CD8-positive, alpha-beta memory T cell (primary cell): ENCODE results near the gene CLSTN2. TPM values are rescaled to one million over a fixed set of nuclear protein-coding genes. Genes with fewer than 3 reads are reported as not detected.

Experiments used
- CTCF ChIA-PET: fragments of 350-600 bp; sonication (Branson Sonifier 250); formaldehyde crosslinking; loops from one replicate; lab custom pipeline; 2021; ENCODE audit warnings: antibody characterized with exemption; lab: Charles Lee
- POLR2A ChIA-PET: fragments of 350-600 bp; sonication (Branson Sonifier 250); formaldehyde crosslinking; loops from one replicate; lab custom pipeline; 2021; ENCODE audit warnings: antibody characterized with exemption; lab: Charles Lee
- DNase-seq, 5 donors: peaks; one replicate each; pipeline versions ENCODE4 v3.0.0 to v3.0.0-alpha.2; 2020 to 2022; ENCODE audit warnings: mixed read lengths in 1 of 5
- H3K27ac ChIP-seq: one replicate; pipeline ENCODE4 v1.7.0; 2013; ENCODE audit warnings: low read depth, mild to moderate bottlenecking, low read length, moderate library complexity
- H3K27me3 ChIP-seq: 2 replicates; pipeline ENCODE4 v1.7.0; 2013; ENCODE audit warnings: low read length, mild to moderate bottlenecking; ENCODE audit not compliant: insufficient read depth, poor library complexity, severe bottlenecking
- H3K36me3 ChIP-seq: 2 replicates; pipeline ENCODE4 v1.7.0; 2013; ENCODE audit warnings: mild to moderate bottlenecking, low read length, moderate library complexity; ENCODE audit not compliant: insufficient read depth
- H3K4me1 ChIP-seq: 2 replicates; pipeline ENCODE4 v1.7.0; 2013; ENCODE audit warnings: mild to moderate bottlenecking, low read length, moderate library complexity; ENCODE audit not compliant: insufficient read depth
- H3K4me3 ChIP-seq: 2 replicates; pipeline ENCODE4 v1.7.0; 2013; ENCODE audit warnings: mild to moderate bottlenecking, low read length
- H3K9me3 ChIP-seq: 2 replicates; pipeline ENCODE4 v1.7.0; 2013; ENCODE audit warnings: mild to moderate bottlenecking, low read length
- H3K27ac Mint-ChIP-seq, 8 donors: one replicate each; pipeline ENCODE4 v1.8.0; 2020 to 2021; ENCODE audit warnings: mixed read lengths in 8 of 8, mild to moderate bottlenecking in 6 of 8, inconsistent platforms in 3 of 8, moderate library complexity in 3 of 8
- H3K27me3 Mint-ChIP-seq, 2 donors: one replicate each; pipeline ENCODE4 v1.8.0; 2020 to 2021; ENCODE audit warnings: mixed read lengths in 2 of 2, mild to moderate bottlenecking in 1 of 2, moderate library complexity in 1 of 2
- H3K36me3 Mint-ChIP-seq, 3 donors: one replicate each; pipeline ENCODE4 v1.8.0; 2020 to 2021; ENCODE audit warnings: mixed read lengths in 3 of 3, inconsistent platforms in 1 of 3, mild to moderate bottlenecking in 1 of 3
- H3K4me1 Mint-ChIP-seq, 3 donors: one replicate each; pipeline ENCODE4 v1.8.0; 2020 to 2021; ENCODE audit warnings: mixed read lengths in 3 of 3, inconsistent platforms in 1 of 3, mild to moderate bottlenecking in 1 of 3
- H3K4me3 Mint-ChIP-seq, 7 donors: one replicate each; pipeline ENCODE4 v1.8.0; 2020 to 2021; ENCODE audit warnings: mixed read lengths in 7 of 7, mild to moderate bottlenecking in 6 of 7, moderate library complexity in 4 of 7, inconsistent platforms in 2 of 7
- H3K9me3 Mint-ChIP-seq, 5 donors: one replicate each; pipeline ENCODE4 v1.8.0; 2020 to 2022; ENCODE audit warnings: mixed read lengths in 5 of 5, mild to moderate bottlenecking in 3 of 5, moderate library complexity in 2 of 5, inconsistent platforms in 1 of 5
- polyA plus RNA-seq: library from polyadenylated mRNA; unstranded; fragments of 300-500 nt; fragmentation: Illumina TruSeq; gene quantifications from one replicate; pipeline ENCODE4 v1.2.3, GENCODE V29; 2021
- total RNA-seq, 2 experiments: library from RNA; stranded (reverse); gene quantifications; one replicate each; pipeline ENCODE4 v1.2.3, GENCODE V29; 2021

Gene CLSTN2
- total and polyA plus RNA-seq, 3 experiments from 2014 or later, result not detected

GRCh38 chr3:140449413-140450256 is 514.6 kb downstream of the CLSTN2 start:
- Mint-ChIP-seq H3K27me3 (peaks cover 0 to 3% of the 10 kb centered on the region in 2 donors), H3K27ac (no peak overlapping the region), H3K9me3 (peaks cover 0 to 2% (median 0%) of the 10 kb centered on the region in 5 donors), H3K36me3 (no peaks in the 10 kb centered on the region), H3K4me1 (no peaks in the 10 kb centered on the region), H3K4me3 (no peak overlapping the region)
- no peak overlapping the region for H3K4me3 ChIP-seq
- H3K27ac ChIP-seq, result no peak overlapping the region
- DNase-seq, result no peak
- no peaks in the 10 kb centered on the region for H3K36me3 ChIP-seq
- H3K27me3 ChIP-seq, result no peaks in the 10 kb centered on the region
- no peaks in the 10 kb centered on the region for H3K9me3 ChIP-seq
- ChIA-PET CTCF (no interaction called here), POLR2A (no interaction called here)
- no peaks in the 10 kb centered on the region for H3K4me1 ChIP-seq

DNA sequence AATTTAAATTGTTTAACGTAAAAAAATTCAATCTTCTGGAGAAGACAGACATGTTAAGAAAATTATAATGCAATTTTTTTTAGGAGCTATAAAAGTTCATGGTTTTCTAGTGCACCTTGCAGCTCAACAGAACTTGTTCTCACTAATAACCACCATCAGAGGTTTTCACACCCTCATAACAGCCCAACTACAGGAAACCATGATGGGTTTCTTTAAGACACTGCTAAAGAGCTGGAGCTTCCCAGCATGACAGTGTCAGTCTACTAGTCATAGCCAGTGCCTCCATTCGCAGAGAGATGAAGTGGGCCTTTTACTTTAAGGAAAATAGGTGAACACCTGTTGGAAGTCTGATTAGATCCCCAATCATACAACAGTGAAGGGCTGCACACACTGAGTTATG is 518.8 kb downstream of the CLSTN2 start:
- H3K9me3 Mint-ChIP-seq, result peaks cover 0 to 2% (median 0%) of the 10 kb centered on the region in 5 donors
- no peaks in the 10 kb centered on the region for H3K36me3 Mint-ChIP-seq
- CTCF ChIA-PET, result no interaction called here
- H3K4me3 Mint-ChIP-seq, result no peak overlapping the region
- Histone ChIP-seq H3K4me1 (no peaks in the 10 kb centered on the region), H3K27ac (no peak overlapping the region), H3K9me3 (no peaks in the 10 kb centered on the region), H3K4me3 (no peak overlapping the region), H3K36me3 (no peaks in the 10 kb centered on the region), H3K27me3 (no peaks in the 10 kb centered on the region)
- no peak overlapping the region for H3K27ac Mint-ChIP-seq
- POLR2A ChIA-PET, result no interaction called here
- no peak for DNase-seq
- H3K27me3 Mint-ChIP-seq, result no peaks in the 10 kb centered on the region
- no peaks in the 10 kb centered on the region for H3K4me1 Mint-ChIP-seq

- Histone ChIP-seq H3K4me1 (no peaks in the 10 kb centered on the region), H3K36me3 (no peaks in the 10 kb centered on the region), H3K27me3 (no peaks in the 10 kb centered on the region), H3K9me3 (no peaks in the 10 kb centered on the region), H3K4me3 (no peak overlapping the region), H3K27ac (no peak overlapping the region)
- Mint-ChIP-seq H3K4me3 (no peak overlapping the region), H3K27me3 (no peaks in the 10 kb centered on the region), H3K36me3 (no peaks in the 10 kb centered on the region), H3K27ac (peak overlapping the region in 1 of 8 donors; percentile 81), H3K9me3 (peaks cover 0 to 2% (median 0%) of the 10 kb centered on the region in 5 donors), H3K4me1 (no peaks in the 10 kb centered on the region)
- ChIA-PET POLR2A (no interaction called here), CTCF (no interaction called here)
- no peak for DNase-seq
These were observed 520.7 kb downstream of the CLSTN2 start for GRCh38 chr3:140455521-140456214.

DNA sequence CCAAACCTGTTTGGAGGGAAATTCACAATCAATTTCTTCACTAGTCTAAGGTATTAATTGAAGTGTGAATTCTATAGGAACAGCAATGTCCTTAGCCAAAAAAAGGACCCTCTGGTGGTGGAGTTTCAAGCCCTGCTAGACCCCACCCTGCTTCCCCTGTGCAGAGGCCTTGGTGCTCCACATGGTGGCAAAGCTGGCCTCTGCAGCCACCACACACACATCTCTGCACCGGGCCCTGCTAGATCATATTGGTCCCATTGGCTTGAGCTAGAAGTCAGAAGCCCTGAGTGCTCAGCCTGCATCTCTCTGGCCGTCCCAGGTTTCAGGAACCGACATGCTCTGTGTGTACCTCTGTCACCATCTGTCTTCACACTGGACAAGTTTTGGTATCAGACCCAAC is 522.0 kb downstream of the CLSTN2 start:
- Mint-ChIP-seq H3K27ac (no peak overlapping the region), H3K27me3 (peaks cover 0 to 2% of the 10 kb centered on the region in 2 donors), H3K9me3 (peaks cover 0 to 4% (median 0%) of the 10 kb centered on the region in 5 donors), H3K4me1 (no peaks in the 10 kb centered on the region), H3K4me3 (no peak overlapping the region), H3K36me3 (no peaks in the 10 kb centered on the region)
- POLR2A ChIA-PET, result no interaction called here
- Histone ChIP-seq H3K4me1 (no peaks in the 10 kb centered on the region), H3K27me3 (no peaks in the 10 kb centered on the region), H3K27ac (no peak overlapping the region), H3K9me3 (no peaks in the 10 kb centered on the region), H3K36me3 (no peaks in the 10 kb centered on the region), H3K4me3 (no peak overlapping the region)
- DNase-seq, result no peak
- CTCF ChIA-PET, result no interaction called here

DNA sequence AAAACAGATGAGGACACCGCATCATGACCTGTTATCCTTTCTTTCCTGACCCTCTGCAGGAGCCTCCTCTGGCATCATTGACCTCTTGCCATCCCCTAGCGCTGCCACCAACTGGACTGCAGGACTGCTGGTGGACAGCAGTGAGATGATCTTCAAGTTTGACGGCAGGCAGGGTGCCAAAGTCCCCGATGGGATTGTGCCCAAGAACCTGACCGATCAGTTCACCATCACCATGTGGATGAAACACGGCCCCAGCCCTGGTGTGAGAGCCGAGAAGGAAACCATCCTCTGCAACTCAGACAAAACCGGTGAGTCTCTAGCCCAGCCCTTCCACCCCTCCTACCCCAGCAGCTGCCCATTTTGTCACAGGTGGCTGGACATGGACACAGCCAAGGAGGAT is 524.5 kb downstream of the CLSTN2 start:
- DNase-seq, result no peak
- ChIA-PET POLR2A (no interaction called here), CTCF (no interaction called here)
- no peaks in the 10 kb centered on the region for H3K4me1 ChIP-seq
- Mint-ChIP-seq H3K27ac (peak overlapping the region in 1 of 8 donors; percentile 76), H3K4me1 (peaks cover 0 to 1% (median 0%) of the 10 kb centered on the region in 3 donors), H3K9me3 (peaks cover 0 to 4% (median 0%) of the 10 kb centered on the region in 5 donors), H3K27me3 (peaks cover 0 to 2% of the 10 kb centered on the region in 2 donors), H3K4me3 (no peak overlapping the region), H3K36me3 (no peaks in the 10 kb centered on the region)
- H3K27me3 ChIP-seq, result no peaks in the 10 kb centered on the region
- no peaks in the 10 kb centered on the region for H3K9me3 ChIP-seq
- no peaks in the 10 kb centered on the region for H3K36me3 ChIP-seq
- no peak overlapping the region for H3K27ac ChIP-seq
- no peak overlapping the region for H3K4me3 ChIP-seq

DNA sequence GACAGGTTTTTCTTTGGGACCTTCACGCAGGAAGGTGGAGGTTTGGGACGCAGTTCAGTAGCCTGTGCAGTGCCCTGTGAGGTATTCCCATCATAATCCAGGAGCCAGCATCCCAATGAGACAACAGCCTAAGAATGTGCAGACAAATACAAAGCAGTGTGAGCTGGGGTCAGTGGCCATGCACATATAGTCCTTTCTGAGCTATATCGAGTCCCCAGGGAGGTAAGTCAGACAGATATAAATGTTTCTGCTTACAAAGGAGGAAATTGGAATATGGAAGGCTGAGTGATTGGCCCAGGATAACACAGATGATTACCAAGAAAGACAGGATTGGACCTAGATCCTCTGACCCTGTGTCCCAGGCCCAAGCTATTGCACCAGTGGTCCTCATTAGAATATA is 526.3 kb downstream of the CLSTN2 start:
- H3K4me1 Mint-ChIP-seq, result peaks cover 0 to 1% (median 0%) of the 10 kb centered on the region in 3 donors
- H3K27ac Mint-ChIP-seq, result no peak overlapping the region
- H3K27me3 Mint-ChIP-seq, result peaks cover 0 to 2% of the 10 kb centered on the region in 2 donors
- Histone ChIP-seq H3K27me3 (no peaks in the 10 kb centered on the region), H3K36me3 (no peaks in the 10 kb centered on the region), H3K4me1 (no peaks in the 10 kb centered on the region), H3K4me3 (no peak overlapping the region), H3K27ac (no peak overlapping the region), H3K9me3 (no peaks in the 10 kb centered on the region)
- peaks cover 0 to 3% (median 0%) of the 10 kb centered on the region in 5 donors for H3K9me3 Mint-ChIP-seq
- ChIA-PET CTCF (no interaction called here), POLR2A (no interaction called here)
- no peak overlapping the region for H3K4me3 Mint-ChIP-seq
- no peak for DNase-seq
- no peaks in the 10 kb centered on the region for H3K36me3 Mint-ChIP-seq

DNA sequence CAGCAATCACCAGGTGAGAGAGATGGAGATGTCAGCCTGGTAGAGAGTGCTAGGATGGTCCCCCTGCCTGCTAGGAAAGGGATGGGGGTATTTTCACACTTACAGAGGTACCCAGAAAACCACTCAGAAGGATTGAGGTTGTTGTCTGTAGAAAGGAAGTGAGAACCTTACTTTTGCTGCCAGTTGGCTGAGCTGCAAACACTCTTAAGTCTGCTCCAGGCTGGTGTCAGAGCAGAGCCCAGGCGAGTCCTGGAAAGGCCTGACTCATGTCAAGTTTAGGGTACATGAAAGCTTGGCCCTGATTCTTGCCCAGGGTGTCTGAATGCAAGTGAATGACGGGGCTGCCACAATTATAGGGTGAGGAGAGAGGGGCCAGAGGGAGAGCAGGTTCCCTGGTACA is 528.4 kb downstream of the CLSTN2 start:
- CTCF ChIA-PET, result no interaction called here
- Mint-ChIP-seq H3K4me3 (no peak overlapping the region), H3K27me3 (peaks cover 0 to 2% of the 10 kb centered on the region in 2 donors), H3K27ac (peak overlapping the region in 1 of 8 donors; percentile 88), H3K36me3 (no peaks in the 10 kb centered on the region), H3K4me1 (peaks cover 0 to 1% (median 0%) of the 10 kb centered on the region in 3 donors), H3K9me3 (peaks cover 0 to 3% (median 0%) of the 10 kb centered on the region in 5 donors)
- H3K9me3 ChIP-seq, result no peaks in the 10 kb centered on the region
- DNase-seq, result no peak
- H3K27ac ChIP-seq, result no peak overlapping the region
- no peaks in the 10 kb centered on the region for H3K4me1 ChIP-seq
- POLR2A ChIA-PET, result no interaction called here
- H3K4me3 ChIP-seq, result no peak overlapping the region
- no peaks in the 10 kb centered on the region for H3K36me3 ChIP-seq
- no peaks in the 10 kb centered on the region for H3K27me3 ChIP-seq

DNA sequence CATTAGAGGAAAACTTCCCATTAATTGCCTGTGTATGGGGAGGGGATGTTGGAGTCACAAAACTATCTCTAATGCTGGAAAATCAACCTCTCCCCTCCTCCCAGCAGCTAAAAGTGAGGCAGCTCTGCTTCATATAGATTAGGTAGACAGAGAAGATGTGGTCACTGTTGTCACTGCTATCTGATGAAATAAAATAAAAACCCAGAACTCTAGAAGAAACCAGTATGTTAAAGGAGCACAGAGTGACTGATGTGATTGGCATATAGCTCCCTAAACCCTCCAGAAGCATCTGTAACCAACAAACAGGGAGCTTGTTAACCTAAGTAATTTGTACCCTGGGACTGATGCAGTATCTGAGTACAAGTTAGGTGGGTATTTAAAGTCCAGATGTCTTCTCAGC is 531.0 kb downstream of the CLSTN2 start:
- CTCF ChIA-PET, result no interaction called here
- H3K4me3 ChIP-seq, result no peak overlapping the region
- H3K27ac ChIP-seq, result no peak overlapping the region
- no peak overlapping the region for H3K4me3 Mint-ChIP-seq
- H3K27me3 Mint-ChIP-seq, result peaks cover 2 to 4% of the 10 kb centered on the region in 2 donors
- POLR2A ChIA-PET, result no interaction called here
- H3K36me3 Mint-ChIP-seq, result no peaks in the 10 kb centered on the region
- H3K36me3 ChIP-seq, result no peaks in the 10 kb centered on the region
- no peak for DNase-seq
- H3K9me3 ChIP-seq, result no peaks in the 10 kb centered on the region
- H3K4me1 Mint-ChIP-seq, result peaks cover 0 to 1% (median 0%) of the 10 kb centered on the region in 3 donors
- peaks cover 0 to 3% (median 0%) of the 10 kb centered on the region in 5 donors for H3K9me3 Mint-ChIP-seq
- no peaks in the 10 kb centered on the region for H3K27me3 ChIP-seq
- no peaks in the 10 kb centered on the region for H3K4me1 ChIP-seq
- H3K27ac Mint-ChIP-seq, result no peak overlapping the region
